DOHH2 (cell line): ENCODE data around the gene DAAM1.

ENCODE experiments used
- H3F3A ChIP-seq: fragments of 200-600 bp; sonication (generic), shearing (Covaris generic); 2 replicates; pipeline ENCODE4 v1.6.0; 2016; ENCODE audit warnings: antibody characterized with exemption, mild to moderate bottlenecking; ENCODE audit not compliant: control insufficient read depth, insufficient read depth
- H3K27ac ChIP-seq: fragments of 200-600 bp; sonication (generic); 2 replicates; pipeline ENCODE4 v1.5.1; 2014; ENCODE audit warnings: low read depth, mild to moderate bottlenecking, low read length, moderate library complexity
- H3K27me3 ChIP-seq: fragments of 200-600 bp; sonication (generic); 2 replicates; pipeline ENCODE4 v1.6.1; 2014; ENCODE audit warnings: mild to moderate bottlenecking, low read length, mixed read lengths; ENCODE audit not compliant: control insufficient read depth
- H3K36me3 ChIP-seq: fragments of 200-600 bp; sonication (generic); 2 replicates; pipeline ENCODE4 v1.6.1; 2014; ENCODE audit warnings: mild to moderate bottlenecking, low read length, moderate library complexity, mixed read lengths; ENCODE audit not compliant: control insufficient read depth
- H3K4me1 ChIP-seq: fragments of 200-600 bp; sonication (generic); 2 replicates; pipeline ENCODE4 v1.6.1; 2014; ENCODE audit warnings: mild to moderate bottlenecking, low read length, mixed read lengths; ENCODE audit not compliant: control insufficient read depth
- H3K4me2 ChIP-seq: fragments of 200-600 bp; sonication (generic); 2 replicates; pipeline ENCODE4 v1.6.0; 2014; ENCODE audit warnings: mild to moderate bottlenecking, low read length, moderate library complexity
- H3K4me3 ChIP-seq: fragments of 200-600 bp; sonication (generic); 2 replicates; pipeline ENCODE4 v1.5.1; 2014; ENCODE audit warnings: mild to moderate bottlenecking, low read length, mixed read lengths
- H3K79me2 ChIP-seq: fragments of 200-600 bp; sonication (generic); 2 replicates; pipeline ENCODE4 v1.6.1; 2014; ENCODE audit warnings: mild to moderate bottlenecking, low read length, mixed read lengths; ENCODE audit not compliant: control insufficient read depth
- H3K9me2 ChIP-seq: fragments of 200-600 bp; sonication (generic); replicated peaks from 2 replicates; pipeline ENCODE4 v1.6.1; 2014; ENCODE audit warnings: mild to moderate bottlenecking, low read length, mixed read lengths; ENCODE audit not compliant: control insufficient read depth
- H3K9me3 ChIP-seq: fragments of 200-600 bp; sonication (generic); 2 replicates; pipeline ENCODE4 v1.6.1; 2014; ENCODE audit warnings: antibody characterized with exemption, low read length, mixed read lengths; ENCODE audit not compliant: control insufficient read depth, insufficient read depth
- H4K20me1 ChIP-seq: fragments of 200-600 bp; sonication (generic); 2 replicates; pipeline ENCODE4 v1.6.0; 2014; ENCODE audit warnings: low read depth, mild to moderate bottlenecking, antibody characterized with exemption, low read length, moderate library complexity; ENCODE audit not compliant: control insufficient read depth, insufficient read depth
- EZH2phosphoT487 ChIP-seq: fragments of 200-600 bp; sonication (generic); IDR thresholded peaks from 2 replicates; pipeline ENCODE4 v1.6.1; 2017; ENCODE audit warnings: borderline replicate concordance, mild to moderate bottlenecking, antibody characterized with exemption, low read length, moderate library complexity, mixed read lengths
- TF ChIP-seq, protein P1 (sequence below): fragments of 200-600 bp; sonication (generic); IDR thresholded peaks from one replicate; pipeline ENCODE4 v1.5.1; 2014; ENCODE audit warnings: antibody characterized with exemption, mild to moderate bottlenecking, low read depth, low read length; ENCODE audit not compliant: poor library complexity, severe bottlenecking

DAAM1 gene

DNA sequence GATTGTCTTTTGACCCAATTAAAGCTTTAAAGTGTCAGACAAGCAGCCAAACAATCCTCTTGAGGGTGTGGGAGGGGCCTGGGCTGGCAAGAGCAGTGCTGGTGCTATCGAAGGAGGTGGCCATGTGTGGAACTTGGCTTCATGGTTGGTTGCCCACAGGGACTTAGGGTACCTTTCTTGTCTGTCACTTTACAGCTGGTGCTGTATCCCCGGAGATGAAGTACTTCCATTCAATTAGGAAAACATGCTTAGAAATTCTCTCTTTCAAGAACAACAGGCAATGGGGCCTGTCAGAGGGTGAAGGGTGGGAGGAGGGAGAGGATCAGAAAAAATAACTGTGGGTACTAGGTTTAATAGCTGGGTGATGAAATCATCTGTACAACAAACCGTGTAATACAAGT lies 86.5 kb downstream of the DAAM1 start:
- Histone ChIP-seq H3K4me3 (peak overlapping the region; percentile 38), H3K27ac (no peak overlapping the region), H3K9me2 (no peaks in the 10 kb centered on the region), H3K36me3 (peaks cover 11% of the 10 kb centered on the region; the same call in 1 of the 2 replicates), H3K4me2 (peak overlapping the region; percentile 39), H3F3A (peaks cover 3% of the 10 kb centered on the region; the same call in 1 of the 2 replicates), H3K4me1 (peaks cover 41% of the 10 kb centered on the region), H4K20me1 (no peaks in the 10 kb centered on the region), H3K9me3 (no peaks in the 10 kb centered on the region), H3K27me3 (no peaks in the 10 kb centered on the region), H3K79me2 (no peaks in the 10 kb centered on the region)
- TF ChIP-seq, protein P1, sequence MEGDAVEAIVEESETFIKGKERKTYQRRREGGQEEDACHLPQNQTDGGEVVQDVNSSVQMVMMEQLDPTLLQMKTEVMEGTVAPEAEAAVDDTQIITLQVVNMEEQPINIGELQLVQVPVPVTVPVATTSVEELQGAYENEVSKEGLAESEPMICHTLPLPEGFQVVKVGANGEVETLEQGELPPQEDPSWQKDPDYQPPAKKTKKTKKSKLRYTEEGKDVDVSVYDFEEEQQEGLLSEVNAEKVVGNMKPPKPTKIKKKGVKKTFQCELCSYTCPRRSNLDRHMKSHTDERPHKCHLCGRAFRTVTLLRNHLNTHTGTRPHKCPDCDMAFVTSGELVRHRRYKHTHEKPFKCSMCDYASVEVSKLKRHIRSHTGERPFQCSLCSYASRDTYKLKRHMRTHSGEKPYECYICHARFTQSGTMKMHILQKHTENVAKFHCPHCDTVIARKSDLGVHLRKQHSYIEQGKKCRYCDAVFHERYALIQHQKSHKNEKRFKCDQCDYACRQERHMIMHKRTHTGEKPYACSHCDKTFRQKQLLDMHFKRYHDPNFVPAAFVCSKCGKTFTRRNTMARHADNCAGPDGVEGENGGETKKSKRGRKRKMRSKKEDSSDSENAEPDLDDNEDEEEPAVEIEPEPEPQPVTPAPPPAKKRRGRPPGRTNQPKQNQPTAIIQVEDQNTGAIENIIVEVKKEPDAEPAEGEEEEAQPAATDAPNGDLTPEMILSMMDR = no peak
- TF ChIP-seq EZH2phosphoT487 = no peak

DNA sequence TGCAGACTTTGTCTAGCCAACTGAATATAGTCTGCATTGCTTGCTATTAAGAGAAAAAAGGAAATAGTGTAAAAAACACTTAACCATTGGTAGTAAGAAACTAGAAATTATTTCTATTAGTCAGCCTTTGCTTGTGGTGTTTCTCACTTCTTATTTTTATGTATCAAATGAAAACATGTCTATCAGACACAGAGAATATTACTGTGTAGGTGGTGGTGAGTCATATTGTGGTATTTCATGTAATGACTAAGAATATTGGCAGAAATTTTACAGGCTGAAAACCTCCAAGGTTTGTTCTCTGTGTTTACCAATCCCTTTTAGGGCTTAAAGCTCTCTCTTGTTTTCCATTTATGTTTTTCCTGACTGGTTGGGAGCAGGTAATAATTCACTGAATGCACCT lies 87.2 kb downstream of the DAAM1 start:
- Histone ChIP-seq H3K4me2 (peak overlapping the region; percentile 39), H3K79me2 (no peaks in the 10 kb centered on the region), H3K4me3 (no peak overlapping the region), H3K36me3 (peaks cover 12% of the 10 kb centered on the region), H3K27ac (no peak overlapping the region), H3F3A (peaks cover 3% of the 10 kb centered on the region; the same call in 1 of the 2 replicates), H3K9me3 (no peaks in the 10 kb centered on the region), H4K20me1 (no peaks in the 10 kb centered on the region), H3K27me3 (no peaks in the 10 kb centered on the region), H3K4me1 (peaks cover 36% of the 10 kb centered on the region), H3K9me2 (no peaks in the 10 kb centered on the region)
- TF ChIP-seq, protein P1 = no peak
- no peak for TF ChIP-seq EZH2phosphoT487

DNA sequence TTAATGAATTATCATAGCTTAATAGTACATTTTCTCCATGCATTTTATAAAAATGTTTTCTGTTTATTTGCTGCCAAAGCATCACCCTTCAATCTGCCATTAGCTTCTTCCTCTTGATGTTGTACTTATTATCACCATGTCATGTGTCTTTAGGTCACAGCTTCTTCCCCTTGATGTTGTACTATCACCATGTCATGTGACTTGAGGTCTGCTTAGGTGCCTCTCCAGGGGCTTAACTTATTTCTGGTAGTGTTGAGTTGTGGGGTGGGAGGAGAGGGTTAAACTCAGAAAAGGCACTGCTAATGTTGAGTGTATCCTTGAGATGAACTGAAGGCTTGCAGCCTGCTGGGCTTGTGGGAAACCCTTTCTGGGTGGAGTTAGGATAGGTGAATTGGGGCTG lies 87.8 kb downstream of the DAAM1 start:
- Histone ChIP-seq H3K9me2 (no peaks in the 10 kb centered on the region), H3F3A (peaks cover 3% of the 10 kb centered on the region; the same call in 1 of the 2 replicates), H3K4me1 (peaks cover 36% of the 10 kb centered on the region), H3K36me3 (peaks cover 18% of the 10 kb centered on the region), H4K20me1 (no peaks in the 10 kb centered on the region), H3K4me3 (no peak overlapping the region), H3K9me3 (no peaks in the 10 kb centered on the region), H3K4me2 (no peak overlapping the region), H3K27me3 (no peaks in the 10 kb centered on the region), H3K27ac (no peak overlapping the region), H3K79me2 (no peaks in the 10 kb centered on the region)
- TF ChIP-seq, protein P1 = no peak
- TF ChIP-seq EZH2phosphoT487 = no peak
